Renal pelvis (tissue), 3 donors: Measurements from ENCODE around the gene HSPA12B. TPM values are rescaled to one million over a fixed set of nuclear protein-coding genes. Genes with fewer than 3 reads are reported as not detected.

Experiments
- polyA plus RNA-seq, 3 donors: library from polyadenylated mRNA; unstranded; fragments of 120-200 nt; gene quantifications; one replicate each; pipeline ENCODE4 v1.2.1, GENCODE V29; 2013; ENCODE audit not compliant: insufficient read length in 3 of 3

Gene HSPA12B
- polyA plus RNA-seq, 3 donors: 11.8 to 19.1 (median 15.7) TPM

Other genes with a start within 250 kb of the HSPA12B start
- under 1 TPM; 0.16 to 0.23 (median 0.21) TPM for gene GFRA4, start 69.3 kb upstream of the HSPA12B start, polyA plus RNA-seq
- gene ADAM33, start 50.7 kb upstream of the HSPA12B start, polyA plus RNA-seq: 10 to 100 TPM in 2 of 3 donors, 1 to 10 TPM in 1; 6.3 to 13.3 (median 11.3) TPM
- 1 to 10 TPM in 2 of 3 donors, under 1 TPM in 1; 0.96 to 1.4 (median 1.3) TPM for gene SIGLEC1, start 20.1 kb upstream of the HSPA12B start, polyA plus RNA-seq
- 10 to 100 TPM; 22.4 to 29.3 (median 27.5) TPM for gene ADISSP, start 35.1 kb downstream of the HSPA12B start, polyA plus RNA-seq
- 1 to 10 TPM; 2.2 to 3.2 (median 2.3) TPM for gene SPEF1, start 48.8 kb downstream of the HSPA12B start, polyA plus RNA-seq
- 10 to 100 TPM; 41.5 to 49.7 (median 48.4) TPM for gene CENPB, start 54.1 kb downstream of the HSPA12B start, polyA plus RNA-seq
- 10 to 100 TPM; 40.0 to 42.0 (median 41.5) TPM for gene CDC25B, start 63.6 kb downstream of the HSPA12B start, polyA plus RNA-seq
- 10 to 100 TPM in 2 of 3 donors, 1 to 10 TPM in 1; 9.8 to 12.5 (median 12.4) TPM for gene AP5S1, start 87.9 kb downstream of the HSPA12B start, polyA plus RNA-seq
- gene MAVS, start 114.1 kb downstream of the HSPA12B start, polyA plus RNA-seq: 10 to 100 TPM; 25.7 to 39.2 (median 33.5) TPM
- gene PANK2, start 156.7 kb downstream of the HSPA12B start, polyA plus RNA-seq: 10 to 100 TPM; 33.7 to 39.1 (median 35.9) TPM